D721Med (cell line): ENCODE measurements around the gene ZNF547.

Experiments used
- DNase-seq: peaks from one replicate; pipeline ENCODE4 v3.0.0; 2011; ENCODE audit warnings: low spot score; ENCODE audit not compliant: insufficient read length
- FAIRE-seq: peaks from 2 replicates; lab custom pipeline; 2011; peaks lifted over from hg19 to GRCh38; lab: Jason Lieb, UNC
- TF ChIP-seq, protein P1 (sequence below): IDR thresholded peaks from 2 replicates; pipeline ENCODE4 v1.5.1; 2012; ENCODE audit warnings: mild to moderate bottlenecking, control low read depth; ENCODE audit not compliant: insufficient read depth; ENCODE audit errors: missing control alignments

Gene ZNF547

DNA sequence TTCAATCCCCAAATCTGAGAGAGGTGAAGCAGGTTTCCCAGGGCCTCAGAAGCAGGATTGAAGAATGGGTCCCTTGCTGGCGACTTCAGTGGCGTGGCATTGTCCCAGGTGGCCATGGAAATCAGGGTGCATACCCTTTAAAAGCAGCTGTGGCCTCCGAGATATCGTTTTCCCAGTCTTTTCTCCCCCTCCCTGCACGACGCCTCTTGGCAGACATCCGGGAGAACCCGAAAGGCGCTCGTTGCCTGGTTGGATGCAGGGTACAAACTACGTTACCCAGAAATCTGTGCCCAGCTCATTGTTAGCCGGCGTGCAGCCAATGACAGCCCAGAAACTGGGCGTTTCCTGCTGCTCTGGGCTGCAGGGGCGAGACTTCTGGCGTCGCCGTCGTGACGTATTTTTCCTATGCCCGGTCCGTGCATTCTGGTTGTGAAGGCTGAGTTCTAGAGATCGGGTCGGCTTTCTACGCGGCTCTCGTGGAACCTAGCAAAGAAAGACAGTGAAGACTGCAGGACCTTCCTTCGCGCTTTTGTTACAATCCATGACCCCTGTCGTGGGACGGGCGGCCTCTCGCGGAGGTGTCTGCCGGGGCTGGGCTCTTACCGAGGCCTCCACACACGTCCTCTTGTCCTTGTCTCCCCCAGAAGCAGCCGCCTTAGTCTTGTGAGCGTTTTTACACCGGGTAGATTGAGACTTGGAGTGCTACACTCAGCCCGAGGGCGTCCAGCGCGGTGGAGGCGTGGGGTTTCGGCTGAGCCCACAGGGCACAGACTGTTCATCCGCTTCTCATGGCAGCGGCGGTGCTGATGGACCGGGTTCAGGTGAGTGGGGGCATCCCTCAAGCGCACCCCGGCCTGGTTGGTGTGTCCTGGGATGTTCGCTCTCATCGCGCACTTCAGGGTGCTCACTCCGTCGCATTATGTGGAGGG is 12.2 kb upstream of the ZNF547 start, which contains the start of gene ZNF304:
Gene ZNF304 (plus strand): TSS at position 395 of the 929 bp plus-strand sequence. CDS start 394 bp downstream, at position 789.
- FAIRE-seq (no peak), DNase-seq (peak; percentile 93)
- TF ChIP-seq, protein P1, sequence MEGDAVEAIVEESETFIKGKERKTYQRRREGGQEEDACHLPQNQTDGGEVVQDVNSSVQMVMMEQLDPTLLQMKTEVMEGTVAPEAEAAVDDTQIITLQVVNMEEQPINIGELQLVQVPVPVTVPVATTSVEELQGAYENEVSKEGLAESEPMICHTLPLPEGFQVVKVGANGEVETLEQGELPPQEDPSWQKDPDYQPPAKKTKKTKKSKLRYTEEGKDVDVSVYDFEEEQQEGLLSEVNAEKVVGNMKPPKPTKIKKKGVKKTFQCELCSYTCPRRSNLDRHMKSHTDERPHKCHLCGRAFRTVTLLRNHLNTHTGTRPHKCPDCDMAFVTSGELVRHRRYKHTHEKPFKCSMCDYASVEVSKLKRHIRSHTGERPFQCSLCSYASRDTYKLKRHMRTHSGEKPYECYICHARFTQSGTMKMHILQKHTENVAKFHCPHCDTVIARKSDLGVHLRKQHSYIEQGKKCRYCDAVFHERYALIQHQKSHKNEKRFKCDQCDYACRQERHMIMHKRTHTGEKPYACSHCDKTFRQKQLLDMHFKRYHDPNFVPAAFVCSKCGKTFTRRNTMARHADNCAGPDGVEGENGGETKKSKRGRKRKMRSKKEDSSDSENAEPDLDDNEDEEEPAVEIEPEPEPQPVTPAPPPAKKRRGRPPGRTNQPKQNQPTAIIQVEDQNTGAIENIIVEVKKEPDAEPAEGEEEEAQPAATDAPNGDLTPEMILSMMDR: no peak

GRCh38 chr19:57351867-57352266 is 11.5 kb upstream of the ZNF547 start:
- no peak for DNase-seq
- FAIRE-seq: no peak
- TF ChIP-seq, protein P1: no peak

DNA sequence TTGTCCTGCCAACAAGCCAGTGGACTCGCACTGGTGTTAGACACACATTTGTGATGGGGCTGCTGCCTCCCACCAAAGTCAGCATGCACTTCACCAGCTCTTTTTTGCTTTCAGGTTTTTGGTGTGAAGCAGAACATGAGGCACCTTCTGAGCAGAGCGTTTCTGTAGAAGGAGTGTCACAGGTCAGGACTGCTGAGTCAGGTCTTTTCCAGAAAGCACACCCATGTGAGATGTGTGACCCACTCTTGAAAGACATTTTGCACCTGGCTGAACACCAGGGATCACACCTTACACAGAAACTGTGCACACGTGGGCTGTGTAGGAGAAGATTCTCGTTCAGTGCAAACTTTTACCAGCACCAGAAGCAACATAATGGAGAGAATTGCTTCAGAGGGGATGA is 7.4 kb upstream of the ZNF547 start:
- no peak for FAIRE-seq
- TF ChIP-seq, protein P1: no peak
- no peak for DNase-seq

DNA sequence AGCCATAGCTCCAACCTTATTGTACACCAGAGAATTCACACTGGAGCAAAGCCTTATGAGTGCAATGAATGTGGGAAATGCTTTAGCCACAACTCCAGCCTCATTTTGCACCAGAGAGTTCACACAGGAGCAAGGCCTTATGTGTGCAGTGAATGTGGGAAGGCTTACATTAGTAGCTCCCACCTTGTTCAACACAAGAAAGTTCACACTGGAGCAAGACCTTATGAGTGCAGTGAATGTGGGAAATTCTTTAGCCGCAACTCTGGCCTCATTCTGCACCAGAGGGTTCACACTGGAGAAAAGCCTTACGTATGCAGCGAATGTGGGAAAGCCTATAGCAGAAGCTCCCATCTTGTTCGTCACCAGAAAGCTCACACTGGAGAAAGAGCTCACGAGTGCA is 5.9 kb upstream of the ZNF547 start:
- no peak for DNase-seq

DNA sequence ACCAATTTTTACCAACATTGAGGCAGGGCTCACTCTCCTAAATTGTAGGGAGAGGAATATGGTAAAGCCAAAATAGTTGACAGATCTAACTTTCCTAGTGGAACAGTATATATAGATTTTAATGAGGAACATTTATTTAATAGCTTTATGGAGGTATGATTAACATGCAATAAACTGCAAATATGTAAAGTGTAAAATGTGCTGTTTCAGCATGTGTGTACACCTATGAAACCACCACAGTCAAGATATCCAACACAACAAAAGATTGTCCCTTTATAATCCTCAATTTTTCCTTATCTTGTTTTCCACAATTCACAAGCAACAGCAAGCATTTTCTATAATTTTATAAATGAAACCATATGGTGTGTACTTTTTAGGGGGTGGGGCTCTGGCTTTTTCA is 4.1 kb upstream of the ZNF547 start:
- DNase-seq: no peak
- TF ChIP-seq, protein P1: no peak
- no peak for FAIRE-seq

More for the DNA sequence above, 5.9 kb upstream of the ZNF547 start:
- FAIRE-seq: no peak
- TF ChIP-seq, protein P1: no peak

DNA sequence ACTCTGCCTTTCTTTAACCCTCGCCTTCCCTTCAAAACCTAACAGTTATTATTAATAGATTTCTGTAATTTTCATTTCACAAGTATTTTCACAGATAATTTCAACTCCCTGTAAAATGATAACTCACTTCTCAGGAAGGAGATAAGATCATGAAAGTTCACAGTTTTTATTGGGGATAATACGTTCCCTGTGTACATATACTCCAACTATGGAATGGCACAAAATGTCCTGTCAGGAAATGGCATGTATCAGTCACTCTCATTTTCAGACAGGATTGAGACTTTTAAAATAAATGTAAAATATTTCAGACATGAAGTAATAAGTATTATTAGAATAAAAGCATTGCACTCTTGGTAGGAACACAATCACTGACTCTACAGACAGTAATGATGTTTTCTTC is 932 bp upstream of the ZNF547 start:
- DNase-seq: no peak
- FAIRE-seq: peak; percentile 56
- TF ChIP-seq, protein P1: no peak
